Gastrocnemius medialis (tissue), 4 donors: ENCODE results near the gene COL20A1.

Source experiments
- POLR2A ChIP-seq, 2 donors: fragments of 450-650 bp; IDR thresholded peaks; one replicate each; pipeline ENCODE4 v1.6.1; 2017; ENCODE audit warnings: antibody characterized with exemption in 2 of 2, mild to moderate bottlenecking in 2 of 2, moderate library complexity in 2 of 2
- TF ChIP-seq, protein P1 (sequence below), 5 experiments: fragments of 450-650 bp in 3 of 5; fragments of 200-600 bp in 2 of 5; sonication (generic) in 2 of 5; IDR thresholded peaks in 4 of 5; conservative IDR thresholded peaks in 1 of 5; 1 replicate in 4 of 5; 2 replicates in 1 of 5; pipeline ENCODE4 v1.5.1; 2016 to 2019; ENCODE audit warnings: antibody characterized with exemption in 5 of 5, mild to moderate bottlenecking in 3 of 5, moderate library complexity in 3 of 5

DNA sequence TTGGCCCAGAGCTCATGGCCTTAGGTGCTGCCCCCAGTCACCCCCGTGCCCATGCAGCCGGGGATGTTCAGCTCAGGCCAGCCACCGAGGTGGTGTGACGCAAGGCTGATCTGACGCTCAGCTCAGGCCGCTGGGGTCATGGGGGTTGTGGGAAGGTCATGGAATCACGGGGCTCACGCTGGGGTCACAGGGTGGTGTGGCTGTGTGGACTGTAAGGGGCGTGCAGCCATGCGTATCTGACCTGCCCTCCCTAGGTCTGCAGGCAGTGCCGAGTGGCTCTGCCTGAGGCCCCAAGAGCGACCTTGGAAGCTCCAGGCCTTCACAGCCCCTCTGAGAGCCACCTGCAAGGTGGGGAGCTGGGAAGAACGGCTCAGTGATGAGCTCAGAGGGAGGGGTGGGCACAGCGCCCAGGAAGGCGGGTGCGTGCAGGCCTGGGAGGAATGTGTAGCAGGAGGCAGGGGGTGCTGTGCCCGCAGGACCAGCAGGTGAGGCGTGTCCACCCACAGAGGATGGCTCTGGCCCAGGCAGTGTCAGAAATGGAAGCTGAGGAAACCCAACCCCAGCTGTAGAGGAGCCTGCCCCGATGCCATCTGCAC, 40.4 kb downstream of the COL20A1 start:
- no peak for TF ChIP-seq POLR2A (IDR thresholded peaks at IDR 0.05)
- TF ChIP-seq, protein P1, sequence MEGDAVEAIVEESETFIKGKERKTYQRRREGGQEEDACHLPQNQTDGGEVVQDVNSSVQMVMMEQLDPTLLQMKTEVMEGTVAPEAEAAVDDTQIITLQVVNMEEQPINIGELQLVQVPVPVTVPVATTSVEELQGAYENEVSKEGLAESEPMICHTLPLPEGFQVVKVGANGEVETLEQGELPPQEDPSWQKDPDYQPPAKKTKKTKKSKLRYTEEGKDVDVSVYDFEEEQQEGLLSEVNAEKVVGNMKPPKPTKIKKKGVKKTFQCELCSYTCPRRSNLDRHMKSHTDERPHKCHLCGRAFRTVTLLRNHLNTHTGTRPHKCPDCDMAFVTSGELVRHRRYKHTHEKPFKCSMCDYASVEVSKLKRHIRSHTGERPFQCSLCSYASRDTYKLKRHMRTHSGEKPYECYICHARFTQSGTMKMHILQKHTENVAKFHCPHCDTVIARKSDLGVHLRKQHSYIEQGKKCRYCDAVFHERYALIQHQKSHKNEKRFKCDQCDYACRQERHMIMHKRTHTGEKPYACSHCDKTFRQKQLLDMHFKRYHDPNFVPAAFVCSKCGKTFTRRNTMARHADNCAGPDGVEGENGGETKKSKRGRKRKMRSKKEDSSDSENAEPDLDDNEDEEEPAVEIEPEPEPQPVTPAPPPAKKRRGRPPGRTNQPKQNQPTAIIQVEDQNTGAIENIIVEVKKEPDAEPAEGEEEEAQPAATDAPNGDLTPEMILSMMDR (IDR thresholded peaks at IDR 0.05 in 4 of 5, conservative IDR thresholded peaks at IDR 0.05 in 1 of 5), result no peak
